ENCODE data around the gene TTR. TPM values are rescaled to one million over a fixed set of nuclear protein-coding genes. Genes with fewer than 3 reads are reported as not detected.

TTR gene
- total RNA-seq, 1 experiment from 2014 or later: not detected

DNA sequence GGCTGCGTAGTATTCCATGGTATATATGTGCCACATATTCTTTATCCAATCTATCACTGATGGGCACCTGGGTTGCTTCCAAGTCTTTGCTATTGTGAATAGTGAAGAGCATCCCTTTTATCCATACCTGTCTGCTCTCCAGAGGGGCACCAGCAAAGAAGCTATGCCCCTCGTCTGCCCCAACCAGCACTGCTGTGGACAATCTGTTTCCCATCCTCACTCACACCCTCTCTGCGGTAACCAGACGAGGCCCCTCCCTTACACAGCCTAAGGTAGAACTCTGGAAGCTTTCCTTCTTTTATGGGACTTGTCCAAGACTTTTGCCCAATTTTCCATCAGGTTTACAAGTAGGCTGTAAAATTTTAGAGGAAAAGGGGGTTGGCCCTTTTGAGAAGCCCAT lies 24.9 kb downstream of the TTR start:
- no peak for DNase-seq (ENCODE audit: low read depth)

DNA sequence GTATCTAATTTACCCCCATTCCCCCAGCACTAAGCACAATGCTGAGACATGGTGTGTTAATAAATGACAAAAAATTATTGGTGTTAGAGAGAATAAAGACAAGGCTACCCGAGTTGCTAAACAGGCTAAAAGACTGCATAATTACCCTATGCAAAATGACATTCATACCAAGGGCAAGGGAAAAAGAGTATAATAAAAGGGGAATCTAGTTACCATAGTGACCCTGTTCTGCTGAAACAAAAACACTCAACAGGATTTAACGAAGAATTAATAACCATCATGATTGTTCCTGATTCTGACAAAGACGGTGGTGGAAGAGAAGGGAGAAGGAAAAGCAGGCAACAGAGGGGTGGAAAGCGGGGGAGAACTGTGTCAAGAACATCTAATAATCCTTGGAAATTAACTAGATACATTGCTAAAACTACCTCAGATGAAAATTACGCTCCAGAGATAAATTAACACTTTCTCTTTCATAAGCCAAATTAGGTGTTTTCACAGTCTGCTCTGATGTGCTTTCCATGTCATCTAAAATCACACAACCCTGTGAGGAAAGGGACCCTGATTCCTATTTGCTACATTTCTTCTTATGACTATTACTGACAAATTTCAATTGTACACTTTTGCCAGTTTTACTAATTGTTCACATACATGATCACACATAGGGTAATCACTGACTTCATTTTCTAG lies 25.5 kb downstream of the TTR start:
- DNase-seq (ENCODE audit: low read depth): no peak

DNA sequence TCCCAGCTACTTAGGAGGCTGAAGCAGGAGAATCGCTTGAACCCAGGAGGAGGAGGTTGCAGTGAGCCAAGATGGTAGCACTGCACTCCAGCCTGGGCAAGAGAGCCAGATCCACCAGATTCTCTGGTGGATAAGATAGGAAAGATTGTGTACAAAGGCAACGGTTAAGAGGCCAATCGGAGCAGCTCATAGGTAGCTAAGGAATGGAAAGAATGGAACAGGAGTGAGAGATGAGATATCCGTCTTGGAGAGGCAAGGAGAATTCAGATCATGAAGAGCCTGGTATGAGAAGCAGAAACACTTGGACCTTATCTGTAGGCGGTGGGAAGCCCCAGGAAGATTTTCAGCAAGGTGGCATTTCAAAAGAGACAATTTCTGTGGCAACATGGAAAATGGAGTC lies 27.1 kb downstream of the TTR start:
- no peak for DNase-seq (ENCODE audit: low read depth)

DNA sequence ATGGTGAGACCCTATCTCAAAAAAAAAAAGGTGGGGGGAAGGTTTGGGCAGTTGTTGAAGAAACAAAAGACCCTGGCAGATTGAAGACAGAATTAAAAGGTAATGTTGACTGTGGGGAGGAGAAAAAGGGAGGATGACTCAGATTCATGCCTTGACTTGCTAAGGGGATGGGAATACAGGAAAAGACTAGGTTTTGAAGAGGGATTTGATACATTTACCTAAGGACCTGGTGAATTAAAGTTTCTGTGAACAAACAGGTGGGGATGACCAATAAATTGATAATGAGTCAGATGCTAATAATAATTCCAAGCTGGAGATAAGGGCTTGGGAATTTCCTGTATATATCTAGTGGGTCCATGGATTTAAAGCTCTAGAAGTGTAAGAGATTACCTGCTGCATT lies 27.6 kb downstream of the TTR start:
- DNase-seq (ENCODE audit: low read depth): no peak

DNA sequence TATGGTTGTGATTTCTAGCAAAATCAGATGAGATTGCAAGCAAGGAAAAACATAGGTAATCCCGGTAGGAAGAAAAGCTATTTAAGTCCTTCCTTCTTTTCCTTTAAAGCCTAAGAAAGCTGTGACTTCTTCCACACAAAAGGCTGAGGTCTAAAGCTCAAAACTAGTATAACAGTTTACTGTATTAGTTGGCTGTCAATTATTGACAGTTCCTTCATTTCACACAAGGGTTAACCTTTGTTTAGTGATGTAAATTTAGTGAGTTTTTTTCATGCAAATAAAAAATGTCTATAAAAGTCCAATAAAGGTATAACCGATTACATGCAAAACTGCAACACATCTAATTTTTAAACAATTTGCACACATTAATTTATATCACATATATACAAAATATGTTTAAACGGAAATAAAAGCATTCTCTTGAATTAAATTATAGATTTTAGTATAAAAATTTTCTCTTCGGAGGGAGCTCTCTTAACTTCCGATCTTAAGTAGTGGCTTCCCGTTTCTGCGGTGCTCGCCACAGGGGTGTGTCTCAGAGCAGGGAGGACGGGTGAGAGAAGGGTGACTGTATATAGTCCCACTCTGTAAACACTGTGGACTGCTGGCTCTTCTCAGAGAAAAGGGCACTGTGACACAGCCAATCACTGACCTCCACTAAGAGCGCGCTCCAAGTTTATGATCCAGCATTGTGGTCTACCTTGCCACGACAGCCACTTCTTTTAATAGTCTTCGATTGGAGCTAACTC lies 33.4 kb downstream of the TTR start:
- no peak for DNase-seq (ENCODE audit: low read depth)

DNA sequence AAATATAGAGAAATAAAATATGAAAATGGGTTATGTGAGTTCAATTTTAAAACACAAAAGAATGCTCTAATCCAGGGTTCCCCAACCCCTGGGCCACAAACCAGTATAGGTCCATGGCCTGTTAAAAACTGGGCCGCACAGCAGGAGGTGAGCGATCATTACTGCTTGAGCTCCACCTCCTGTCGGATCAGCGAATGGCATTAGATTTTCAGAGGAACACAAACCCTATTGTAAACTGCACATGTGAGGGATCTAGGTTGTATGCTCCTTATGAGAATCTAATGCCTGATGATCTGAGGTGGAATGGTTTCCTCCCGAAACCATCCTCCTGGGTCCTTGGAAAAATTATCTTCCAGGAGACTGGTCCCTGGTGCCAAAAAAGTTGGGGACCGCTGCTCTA lies 34.7 kb downstream of the TTR start:
- no peak for DNase-seq (ENCODE audit: low read depth)

DNA sequence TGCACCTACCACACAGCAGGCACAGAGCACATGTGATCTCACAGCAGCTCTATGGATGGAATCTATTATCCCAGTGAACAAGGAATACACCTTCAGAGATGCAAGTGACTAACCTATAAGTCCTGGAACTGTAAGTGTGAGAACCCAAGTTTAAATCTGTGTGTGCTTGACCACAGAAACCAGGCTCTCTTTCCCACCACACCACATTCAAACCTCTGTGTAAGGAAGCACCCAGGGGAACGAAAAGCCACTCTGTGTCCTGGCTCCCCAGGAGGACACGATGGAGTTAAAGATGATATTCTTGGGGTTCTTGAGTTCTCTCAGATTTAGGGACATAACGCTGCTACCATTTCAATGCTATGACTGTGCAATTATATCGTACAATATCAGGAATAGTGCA lies 38.9 kb downstream of the TTR start:
- DNase-seq (ENCODE audit: low read depth): no peak

DNA sequence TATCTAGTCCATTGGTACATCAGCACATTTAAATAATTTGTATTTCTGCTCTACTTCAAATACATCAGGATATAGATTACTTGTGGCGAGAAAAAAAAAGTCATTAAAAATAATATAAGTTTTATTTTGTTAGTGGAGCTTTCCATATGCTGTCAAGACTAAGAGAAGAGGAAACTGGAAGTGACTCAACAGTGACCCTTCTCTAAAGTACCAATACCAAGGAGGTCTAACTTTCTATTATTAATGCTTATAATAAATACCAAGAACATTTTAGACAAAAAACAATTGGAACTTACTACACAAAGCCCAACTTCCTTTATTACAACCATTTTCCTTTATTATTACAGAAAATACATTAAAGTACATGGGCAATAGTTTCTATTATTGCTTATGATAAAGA lies 39.8 kb downstream of the TTR start:
- no peak for DNase-seq (ENCODE audit: low read depth)

DNA sequence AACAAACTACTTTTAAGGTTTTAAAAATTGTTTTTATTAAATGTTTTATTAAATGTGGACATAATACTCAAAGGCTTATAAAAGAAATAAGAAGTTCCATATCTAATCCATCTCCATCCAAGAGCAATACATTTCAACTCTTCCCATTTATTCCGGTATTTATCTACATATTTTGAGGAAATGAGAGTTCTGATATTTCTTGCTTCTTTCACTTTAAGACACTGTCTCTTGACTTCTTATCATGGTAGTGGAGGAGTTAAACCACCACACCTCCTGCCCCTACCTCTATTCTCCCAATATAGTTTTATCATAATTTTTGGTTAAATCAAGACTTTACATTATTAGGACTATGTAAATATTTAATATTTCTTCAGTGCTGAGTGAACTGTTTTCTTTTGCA lies 40.7 kb downstream of the TTR start:
- no peak for DNase-seq (ENCODE audit: low read depth)

DNA sequence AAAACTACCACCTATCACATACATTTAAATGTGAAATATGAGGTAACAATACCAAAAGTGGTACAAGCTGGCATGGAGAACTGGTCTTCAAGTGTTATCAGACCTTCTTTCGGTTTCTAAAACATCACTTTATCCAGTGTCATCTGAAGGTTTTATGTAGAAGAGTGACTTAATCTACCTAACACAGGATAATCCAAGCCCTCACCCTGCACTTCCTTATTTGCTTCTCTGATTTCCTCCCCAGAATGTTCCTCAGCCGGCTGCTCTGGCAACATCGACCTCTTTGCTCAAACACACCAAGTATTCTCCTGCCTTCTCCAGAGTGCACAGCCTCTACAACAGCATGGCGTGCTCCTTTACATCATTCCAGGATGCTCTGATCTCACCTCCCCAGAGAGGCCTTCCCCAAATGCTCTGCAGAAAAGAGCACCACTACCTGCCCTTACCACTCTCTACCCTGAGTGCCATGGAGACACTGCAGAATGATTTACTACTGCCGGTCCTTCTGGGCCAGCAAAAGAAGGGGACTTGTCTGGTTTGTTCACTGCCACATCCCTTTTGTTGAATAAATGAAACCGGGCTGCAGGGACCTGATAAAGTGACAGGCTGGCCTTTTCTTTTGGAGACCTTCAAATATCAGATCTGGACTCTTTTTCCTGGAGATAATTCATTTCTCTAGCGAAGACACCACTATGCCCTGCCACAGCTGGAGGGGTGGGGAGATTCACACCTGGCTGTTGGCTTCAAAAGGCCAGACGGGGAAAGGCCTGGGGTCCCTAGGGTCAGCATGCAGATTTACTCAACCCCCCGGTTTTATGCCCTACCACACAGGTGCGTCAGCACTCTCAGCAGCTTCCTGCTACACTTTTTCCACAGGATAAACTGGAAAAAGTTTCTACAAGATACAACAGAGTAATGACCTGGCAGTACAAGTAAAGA lies 42.0 kb downstream of the TTR start:
- no peak for DNase-seq (ENCODE audit: low read depth)

DNA sequence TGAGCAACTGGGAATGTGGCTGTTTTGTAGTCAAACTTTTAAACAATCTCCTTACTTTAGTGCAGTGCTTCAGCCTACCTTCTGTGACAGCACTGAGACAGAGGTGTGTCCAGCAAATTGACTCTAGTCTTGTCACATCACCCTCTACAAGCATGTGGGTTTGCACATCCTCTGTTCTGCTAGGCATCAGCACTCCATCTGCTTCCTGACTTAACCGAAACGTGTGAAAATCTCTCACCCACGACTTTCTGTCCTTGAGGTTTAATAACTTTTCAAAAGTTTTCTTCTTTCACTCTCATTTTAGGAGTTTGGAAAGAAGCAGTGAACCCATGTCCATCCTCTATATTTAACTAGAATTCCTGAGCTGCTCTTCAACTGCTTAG lies 42.6 kb downstream of the TTR start:
- DNase-seq (ENCODE audit: low read depth): no peak

DNA sequence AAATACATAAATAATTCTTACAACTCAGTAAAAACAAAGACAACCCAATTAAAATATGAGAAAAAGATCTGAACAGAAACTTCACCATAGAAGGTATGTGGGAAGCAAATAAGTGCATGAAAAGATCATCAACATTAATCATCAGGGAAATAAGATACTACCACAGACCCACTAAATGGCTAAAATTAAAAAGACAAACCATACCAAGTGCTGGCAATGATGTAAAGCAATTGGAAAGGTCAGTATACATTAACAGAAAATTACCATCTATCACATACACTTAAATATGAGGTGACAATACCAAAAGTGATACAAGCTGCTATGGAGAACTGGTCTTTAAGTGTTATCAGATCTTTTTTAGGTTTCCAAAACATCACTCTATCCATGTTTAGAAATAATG lies 44.7 kb downstream of the TTR start:
- DNase-seq (ENCODE audit: low read depth): no peak

DNA sequence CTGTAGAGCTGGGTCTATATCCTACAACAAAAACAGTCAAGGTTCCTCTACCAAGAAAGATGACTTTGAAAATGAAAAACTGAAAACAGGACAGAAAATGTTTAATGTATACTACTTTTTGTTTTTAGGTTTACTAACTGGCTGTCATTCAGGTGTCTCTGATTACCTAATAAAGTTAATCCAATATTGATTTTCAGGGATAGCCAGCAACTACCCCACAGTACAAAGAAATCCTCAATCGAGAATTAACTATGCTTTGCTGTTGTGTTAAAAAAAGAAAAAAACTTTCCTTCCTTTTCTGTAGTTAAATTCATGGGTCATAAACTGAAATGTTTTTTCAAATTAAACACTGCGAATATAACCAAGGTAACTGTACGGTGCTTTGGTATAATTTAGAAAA lies 45.8 kb downstream of the TTR start:
- DNase-seq (ENCODE audit: low read depth): no peak

DNA sequence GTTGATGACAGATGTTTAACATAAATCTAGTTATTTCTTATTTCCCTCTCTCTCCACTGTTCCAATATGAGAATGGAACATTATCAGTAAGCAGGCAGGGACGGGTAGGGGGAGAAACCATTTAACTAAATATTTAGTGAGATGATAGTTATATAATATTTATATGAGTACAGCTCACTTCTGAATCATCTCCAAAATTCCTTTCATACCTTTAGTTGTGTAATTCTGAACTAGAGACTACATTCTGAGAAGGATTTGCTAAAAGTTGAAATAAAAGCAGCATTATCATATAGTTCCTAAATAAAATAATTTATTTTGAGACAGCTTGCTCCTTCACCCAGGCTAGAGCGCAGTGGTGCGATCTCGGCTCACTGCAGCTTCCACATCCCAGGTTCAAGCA lies 51.3 kb downstream of the TTR start:
- no peak for DNase-seq (ENCODE audit: low read depth)

DNA sequence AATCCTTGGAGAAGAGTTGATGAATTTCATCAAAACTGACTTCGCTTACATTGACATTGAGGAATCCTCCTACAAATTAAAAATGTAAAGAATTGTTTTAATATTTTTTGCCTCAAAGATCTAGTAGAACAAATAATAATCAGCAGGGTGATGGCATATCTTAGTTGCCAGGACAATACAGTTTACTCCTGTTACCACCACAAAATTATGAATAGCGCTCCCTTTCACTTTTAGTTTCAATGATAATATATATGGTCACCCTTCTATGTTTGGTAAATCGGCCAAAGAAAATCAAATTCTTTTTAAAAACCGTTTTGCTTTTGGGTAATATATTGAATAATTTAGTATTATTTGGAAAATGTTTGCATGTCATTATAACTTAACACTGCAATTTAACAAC lies 53.7 kb downstream of the TTR start:
- no peak for DNase-seq (ENCODE audit: low read depth)

DNA sequence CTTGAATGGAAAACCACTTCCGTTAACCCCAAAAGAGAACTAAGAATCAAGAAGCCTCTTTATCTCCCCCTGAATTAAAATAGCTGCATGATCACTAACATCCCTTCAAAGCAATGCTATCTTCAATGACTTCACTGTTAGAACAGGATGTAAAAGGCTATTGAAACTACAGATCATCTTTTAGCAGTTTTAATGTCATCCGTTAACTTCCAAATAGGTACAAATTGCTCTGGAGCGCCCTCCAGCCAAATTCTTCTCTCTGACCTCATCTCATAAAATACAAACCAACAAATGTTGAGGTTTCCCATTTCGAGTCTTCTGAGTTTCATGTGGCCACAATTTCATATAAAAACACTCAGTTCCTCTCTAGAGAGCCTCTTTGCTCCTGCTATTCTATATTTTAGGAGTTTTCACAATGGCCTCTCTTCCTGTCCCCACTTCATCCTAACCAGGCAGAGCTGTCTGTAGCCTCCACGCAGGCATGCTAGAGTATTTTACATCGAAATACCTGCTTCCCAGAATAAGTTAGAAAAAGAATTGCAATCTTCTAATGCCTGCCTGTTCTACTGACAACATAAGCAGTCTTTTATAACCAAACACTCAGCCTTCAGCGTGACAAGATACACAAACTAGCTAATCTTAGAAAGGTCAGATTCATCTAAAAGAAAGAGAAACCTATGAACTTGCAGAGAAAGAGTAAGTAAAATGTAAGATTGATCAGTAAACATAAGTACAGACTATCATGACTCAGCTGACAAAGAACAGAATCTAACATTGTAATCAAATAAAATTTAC lies 54.9 kb downstream of the TTR start:
- DNase-seq (ENCODE audit: low read depth): no peak

DNA sequence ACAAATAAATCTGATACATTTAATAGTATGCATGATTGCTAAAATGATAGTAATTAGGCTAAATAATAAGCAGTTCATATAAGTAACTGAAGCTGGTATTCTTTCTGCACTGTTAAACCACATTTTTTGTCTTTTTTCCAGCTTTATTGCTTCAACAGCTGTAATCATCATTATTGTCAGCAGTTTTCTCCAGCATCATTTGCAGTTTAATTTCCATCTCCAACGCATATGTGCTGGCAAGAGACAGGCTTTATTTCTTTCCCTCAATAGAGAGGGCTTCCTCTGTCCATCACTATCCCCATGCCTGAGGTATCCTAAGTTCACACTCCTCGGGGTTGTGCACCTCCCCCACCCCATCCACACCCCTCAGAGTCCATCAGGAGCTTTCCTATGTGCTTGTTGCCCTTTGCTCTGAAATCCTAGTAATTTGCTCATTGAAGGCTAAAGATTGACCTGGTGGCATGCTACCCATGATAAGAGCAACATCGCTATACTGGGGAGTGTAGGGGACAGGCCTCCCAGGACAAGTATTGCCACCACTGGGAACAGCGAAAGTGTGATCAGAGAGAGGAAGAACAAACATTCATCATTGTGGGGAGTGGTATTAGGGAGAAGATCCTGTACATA lies 55.6 kb downstream of the TTR start:
- no peak for DNase-seq (ENCODE audit: low read depth)
